Measurements from ENCODE around the gene TNFRSF25.

GRCh38 chr1:6464915-6465314 is 1.1 kb downstream of the TNFRSF25 start:
- TF ChIP-seq CTCF (IDR thresholded peaks at IDR 0.05) (no peak), POLR2A (IDR thresholded peaks at IDR 0.05) (no peak)
